GM18502 (cell line): ENCODE data around the gene SPINT2.
"Not testable (repeated sequence)": the region's sequence is repeated elsewhere in the genome, so short reads cannot be mapped to it uniquely, and the experiment has no call there.

Source experiments
- ATAC-seq: cut with Tn5 transposase; IDR thresholded peaks from one replicate; pipeline ENCODE4 v1.9.1; 2021; ENCODE audit warnings: mild to moderate bottlenecking; ENCODE audit not compliant: unreplicated experiment, poor library complexity

Gene SPINT2

DNA sequence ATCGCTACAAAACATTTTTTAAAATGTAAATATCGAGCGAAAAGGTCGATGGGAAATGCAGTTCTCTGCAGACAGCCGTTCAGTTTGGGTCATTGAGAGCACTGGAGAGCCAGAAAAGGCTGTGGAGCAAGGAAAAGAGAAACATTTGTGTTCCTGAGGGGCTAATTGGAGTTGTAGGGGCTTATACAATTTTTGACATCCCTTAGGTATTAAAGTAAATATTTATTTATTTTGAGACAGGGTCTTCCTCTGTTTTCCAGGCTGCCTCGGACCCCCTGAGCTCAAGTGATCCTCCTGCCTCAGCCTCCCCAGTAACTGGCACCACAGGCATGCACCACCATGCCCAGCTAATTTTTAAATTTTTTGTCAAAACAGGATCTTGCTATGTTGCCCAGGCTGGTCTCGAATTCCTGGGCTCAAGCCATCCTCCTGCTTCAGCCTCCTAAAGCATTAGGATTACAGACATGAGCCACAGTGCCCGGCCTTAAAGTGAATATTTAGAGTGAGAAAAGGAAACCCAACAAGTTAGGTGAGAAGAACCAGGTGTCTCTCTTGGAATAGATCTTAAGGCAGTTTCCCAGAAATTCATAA is 52.2 kb downstream of the SPINT2 start:
- ATAC-seq = peak; percentile 3

DNA sequence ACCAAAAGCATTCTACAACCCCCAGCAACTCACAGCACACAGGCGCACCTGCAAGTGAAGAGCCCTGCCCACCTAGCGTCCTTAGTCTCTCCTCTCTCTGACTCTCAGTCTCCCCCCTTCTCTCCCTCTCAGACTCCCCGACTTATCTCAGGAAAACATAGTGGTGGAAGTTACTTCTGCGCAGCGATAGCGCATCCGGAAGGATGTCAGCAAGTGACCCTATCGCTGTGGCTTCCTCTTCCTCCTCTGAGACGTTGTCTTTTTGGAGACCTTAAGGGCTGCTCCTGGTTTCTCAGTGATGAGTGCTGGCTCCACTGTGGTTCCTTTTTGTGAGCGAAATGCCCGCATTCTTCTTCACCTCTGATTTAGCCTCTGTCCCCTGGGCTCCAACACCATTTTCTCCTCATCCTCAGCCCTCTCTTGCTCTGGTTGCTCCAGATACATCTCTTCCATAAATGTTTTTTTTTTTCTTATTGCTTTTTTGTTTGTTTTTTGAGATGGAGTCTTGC is 52.8 kb downstream of the SPINT2 start:
- ATAC-seq = no peak

DNA sequence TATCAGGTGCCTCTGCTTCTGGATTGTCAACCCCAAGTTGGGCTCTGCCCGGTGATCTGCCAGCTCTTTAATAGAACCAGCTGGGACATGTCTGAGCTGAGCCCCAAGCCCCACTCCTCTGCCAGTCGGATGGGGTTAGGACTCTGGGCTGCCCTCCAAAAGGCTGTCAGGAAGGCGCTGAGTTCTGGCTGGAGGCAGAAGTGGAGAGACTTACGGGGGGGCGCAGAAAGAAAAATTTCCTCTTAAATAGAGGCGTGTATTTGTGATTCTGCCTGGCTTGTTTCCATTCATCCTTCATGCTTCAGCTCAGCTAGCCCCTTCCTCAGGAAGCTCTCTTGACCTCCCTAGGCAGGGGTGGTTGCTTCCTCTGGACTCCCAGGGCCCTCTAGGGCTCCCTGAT is 54.3 kb downstream of the SPINT2 start:
- no peak for ATAC-seq

DNA sequence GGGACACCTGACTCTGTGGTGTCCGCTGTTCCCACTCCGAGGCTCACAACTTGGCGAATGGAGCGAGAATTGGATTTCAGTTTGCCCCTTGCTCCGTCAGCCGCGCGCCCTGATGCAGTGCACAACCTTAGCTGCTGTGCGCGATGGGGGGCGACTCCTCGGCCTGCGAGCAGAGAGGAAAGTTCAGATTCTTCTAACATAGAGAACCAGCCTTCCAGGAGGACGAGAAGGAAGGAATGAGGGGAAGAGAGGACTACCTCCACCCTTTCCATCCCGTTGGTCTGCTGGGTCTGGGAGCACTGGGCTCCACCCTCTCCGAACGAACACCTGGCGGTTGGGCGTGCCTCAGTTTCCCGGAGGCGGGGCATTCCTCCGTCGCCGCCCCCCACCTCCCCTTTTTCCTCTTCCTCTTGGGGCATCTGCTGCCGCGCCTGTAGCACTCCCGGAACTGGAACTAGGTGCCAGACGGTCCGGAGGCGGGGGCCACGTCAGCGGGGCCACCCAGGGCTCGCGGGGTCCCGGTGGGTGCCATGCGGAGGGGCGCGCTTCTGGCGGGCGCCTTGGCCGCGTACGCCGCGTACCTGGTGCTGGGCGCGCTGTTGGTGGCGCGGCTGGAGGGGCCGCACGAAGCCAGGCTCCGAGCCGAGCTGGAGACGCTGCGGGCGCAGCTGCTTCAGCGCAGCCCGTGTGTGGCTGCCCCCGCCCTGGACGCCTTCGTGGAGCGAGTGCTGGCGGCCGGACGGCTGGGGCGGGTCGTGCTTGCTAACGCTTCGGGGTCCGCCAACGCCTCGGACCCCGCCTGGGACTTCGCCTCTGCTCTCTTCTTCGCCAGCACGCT is 55.3 kb downstream of the SPINT2 start, which contains the start of gene KCNK6:
TSS of gene KCNK6 (plus strand) at position 425 of the 838 bp plus-strand sequence. CDS start at position 531, 106 bp downstream.
- no peak for ATAC-seq

DNA sequence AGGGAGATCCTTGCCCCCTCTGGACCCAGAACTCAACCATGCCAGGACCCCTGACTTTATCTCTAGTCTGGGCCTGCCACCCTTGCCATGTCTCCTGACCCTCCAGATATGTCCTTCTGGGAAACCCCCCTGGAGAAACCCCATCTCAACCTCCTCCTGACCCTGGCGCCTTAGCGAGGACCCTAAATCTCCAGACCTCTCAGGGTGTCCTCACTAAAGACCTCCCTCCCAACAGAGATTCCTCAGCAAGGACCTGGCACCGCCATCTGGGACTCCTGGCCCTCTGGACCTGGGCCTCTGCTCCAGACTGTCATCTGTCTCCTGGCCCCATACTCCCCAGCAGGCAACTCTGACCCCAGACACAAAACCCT is 56.6 kb downstream of the SPINT2 start:
- no peak for ATAC-seq

DNA sequence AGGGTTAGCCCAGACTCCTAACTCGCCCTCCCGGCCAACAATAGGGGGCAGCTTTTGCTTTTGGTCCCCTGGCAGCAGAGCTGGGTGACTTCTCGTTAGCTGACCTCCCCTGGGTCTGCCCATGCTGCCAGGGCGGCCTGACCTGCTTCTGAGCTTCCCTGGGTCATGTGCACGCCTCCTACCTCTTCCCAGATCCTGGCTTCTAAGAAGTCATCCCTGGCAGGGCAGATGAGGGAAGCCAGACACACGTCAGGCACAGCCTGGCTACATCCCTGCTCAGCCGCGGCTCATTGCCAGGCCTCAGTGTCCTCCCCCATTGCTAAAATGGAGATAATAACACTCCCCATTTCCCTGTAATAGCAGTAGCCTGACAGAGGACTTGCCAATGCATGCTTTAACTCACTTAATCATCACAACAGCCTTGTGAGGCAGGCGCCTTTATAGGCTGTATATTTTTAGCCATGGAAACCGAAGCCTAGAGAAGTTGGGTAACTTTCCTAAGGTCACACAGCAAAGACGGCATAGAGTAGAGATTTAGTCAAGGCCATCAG is 57.3 kb downstream of the SPINT2 start:
- no peak for ATAC-seq

DNA sequence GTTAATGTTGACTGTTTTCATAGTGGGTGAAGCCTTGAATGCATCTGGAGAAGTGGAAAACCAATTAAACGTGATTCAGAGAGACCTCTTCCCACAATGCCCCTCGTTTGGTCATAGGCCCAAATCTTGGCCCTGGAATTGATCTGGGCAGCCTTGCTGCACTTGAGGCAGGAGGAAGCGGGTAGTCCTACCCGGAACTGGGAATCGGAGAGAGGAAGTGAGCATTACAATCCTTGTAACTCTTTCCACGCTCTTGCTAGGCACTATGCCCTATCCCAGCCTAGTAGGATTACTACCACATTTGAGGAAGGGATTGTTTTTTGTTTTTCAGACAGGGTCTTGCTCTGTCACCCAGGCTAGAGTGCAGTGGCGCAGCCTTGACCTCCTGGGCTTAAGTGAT is 58.9 kb downstream of the SPINT2 start:
- no peak for ATAC-seq

DNA sequence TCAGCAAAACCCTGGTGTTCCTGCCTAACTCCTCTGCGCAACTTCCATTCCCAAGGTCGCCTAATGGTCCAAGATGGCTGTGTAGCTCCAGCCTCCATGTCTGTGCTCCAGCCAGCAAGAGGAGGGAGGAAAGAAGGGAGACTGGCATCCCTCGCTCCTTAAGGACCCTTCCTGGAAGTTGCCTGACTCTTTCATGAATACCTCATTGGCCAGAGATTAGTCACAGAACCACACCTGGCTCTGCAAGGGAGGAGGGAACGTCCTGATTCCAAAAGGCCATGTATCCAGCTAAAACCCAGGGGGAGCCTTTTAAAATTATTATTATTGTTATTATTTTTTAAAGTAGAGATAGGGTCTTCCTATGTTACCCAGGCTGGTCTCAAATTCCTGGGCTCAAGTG is 60.1 kb downstream of the SPINT2 start:
- no peak for ATAC-seq

DNA sequence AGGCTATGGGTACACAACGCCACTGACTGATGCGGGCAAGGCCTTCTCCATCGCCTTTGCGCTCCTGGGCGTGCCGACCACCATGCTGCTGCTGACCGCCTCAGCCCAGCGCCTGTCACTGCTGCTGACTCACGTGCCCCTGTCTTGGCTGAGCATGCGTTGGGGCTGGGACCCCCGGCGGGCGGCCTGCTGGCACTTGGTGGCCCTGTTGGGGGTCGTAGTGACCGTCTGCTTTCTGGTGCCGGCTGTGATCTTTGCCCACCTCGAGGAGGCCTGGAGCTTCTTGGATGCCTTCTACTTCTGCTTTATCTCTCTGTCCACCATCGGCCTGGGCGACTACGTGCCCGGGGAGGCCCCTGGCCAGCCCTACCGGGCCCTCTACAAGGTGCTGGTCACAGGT is 62.2 kb downstream of the SPINT2 start:
- ATAC-seq = no peak

DNA sequence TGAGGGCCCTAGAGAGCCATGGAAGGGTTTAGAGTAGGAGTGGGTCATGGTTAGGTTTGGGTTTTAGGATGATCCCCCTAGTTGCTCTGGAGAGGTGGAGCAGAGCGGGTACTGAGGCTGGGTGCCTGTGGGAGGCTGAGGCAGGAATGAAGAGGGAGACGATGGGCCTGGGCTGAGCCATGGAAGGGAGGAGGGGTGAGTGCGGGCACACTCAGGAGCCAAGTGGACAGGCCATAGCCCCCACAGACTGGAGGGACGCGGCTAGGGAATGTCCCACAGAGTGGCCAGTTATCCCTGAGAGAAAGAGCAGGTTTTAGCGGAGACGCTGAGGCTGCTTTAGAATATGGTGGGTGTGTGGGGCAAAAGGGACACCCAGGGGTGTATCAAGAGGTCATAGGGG is 65.3 kb downstream of the SPINT2 start:
- no peak for ATAC-seq

DNA sequence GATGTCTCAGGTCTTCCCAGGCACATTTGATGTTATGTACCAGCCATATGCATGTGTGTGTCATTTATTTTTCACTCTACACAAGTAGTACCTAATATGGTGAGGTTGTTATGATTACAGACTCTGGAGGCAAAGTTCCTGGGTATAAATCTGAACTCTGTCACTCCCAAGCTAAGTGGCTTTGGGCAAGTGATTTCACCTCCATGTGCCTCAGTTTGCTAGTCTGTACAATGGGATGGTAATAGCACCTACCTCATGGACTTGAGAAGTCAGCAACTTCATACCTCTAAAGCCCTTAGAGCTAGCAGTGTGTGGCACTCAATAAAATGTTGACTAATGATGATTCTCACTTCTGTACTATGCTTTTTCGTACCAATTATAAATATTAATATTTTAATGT is 67.4 kb downstream of the SPINT2 start:
- ATAC-seq = no peak

DNA sequence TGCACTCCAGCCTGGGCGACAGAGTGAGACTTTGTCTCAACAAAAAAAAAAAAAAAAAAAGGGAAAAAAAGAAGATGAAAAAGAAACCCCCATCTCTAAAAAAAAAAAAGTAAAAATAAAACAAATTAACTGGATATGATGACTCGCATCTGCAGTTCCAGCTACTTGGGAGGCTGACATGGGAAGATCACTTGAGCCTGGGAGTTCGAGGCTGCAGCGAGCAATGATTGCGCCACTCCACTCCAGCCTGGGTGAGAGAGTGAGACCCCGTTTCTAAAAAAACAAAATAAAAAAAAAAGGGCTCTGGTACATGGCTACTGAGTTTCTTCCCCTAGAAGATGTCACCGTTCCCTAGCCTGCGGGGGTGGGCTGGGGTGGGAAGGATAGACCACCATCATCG is 68.9 kb downstream of the SPINT2 start:
- ATAC-seq = no peak

DNA sequence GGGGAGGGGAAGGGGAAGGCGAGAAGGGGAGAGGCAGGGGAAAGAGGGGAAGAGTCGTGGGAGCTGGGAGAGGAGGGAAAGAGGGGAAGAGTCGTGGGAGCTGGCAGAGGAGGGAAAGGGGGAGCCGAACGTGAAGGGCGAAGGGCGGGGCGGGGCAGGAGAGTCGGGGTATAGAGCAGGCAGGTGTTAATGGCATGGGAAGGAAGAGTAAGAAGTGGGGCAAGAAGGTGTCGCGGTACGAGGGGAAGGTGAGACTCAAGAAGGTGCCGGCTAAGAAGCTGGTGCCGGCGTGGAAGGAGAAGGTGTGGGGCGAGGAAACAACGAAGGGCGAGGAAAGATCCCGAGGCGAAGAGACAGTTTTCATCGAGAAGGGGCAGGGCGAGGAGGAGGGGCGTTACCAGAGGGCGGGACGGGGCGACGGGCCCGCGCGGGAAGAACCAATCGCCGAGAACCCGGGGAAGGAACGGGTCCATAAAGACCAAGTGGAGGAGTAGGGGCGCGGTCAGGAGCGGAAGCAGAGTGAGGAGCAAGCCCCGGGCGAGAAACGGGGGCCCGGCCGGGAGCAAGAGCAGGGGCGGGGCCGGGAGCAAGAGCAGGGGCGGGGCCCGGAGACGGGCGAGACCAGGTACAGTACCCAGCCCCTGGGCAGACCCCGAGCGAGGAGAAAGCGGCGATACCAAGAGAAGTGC is 71.7 kb downstream of the SPINT2 start:
- ATAC-seq = peak; percentile 73

DNA sequence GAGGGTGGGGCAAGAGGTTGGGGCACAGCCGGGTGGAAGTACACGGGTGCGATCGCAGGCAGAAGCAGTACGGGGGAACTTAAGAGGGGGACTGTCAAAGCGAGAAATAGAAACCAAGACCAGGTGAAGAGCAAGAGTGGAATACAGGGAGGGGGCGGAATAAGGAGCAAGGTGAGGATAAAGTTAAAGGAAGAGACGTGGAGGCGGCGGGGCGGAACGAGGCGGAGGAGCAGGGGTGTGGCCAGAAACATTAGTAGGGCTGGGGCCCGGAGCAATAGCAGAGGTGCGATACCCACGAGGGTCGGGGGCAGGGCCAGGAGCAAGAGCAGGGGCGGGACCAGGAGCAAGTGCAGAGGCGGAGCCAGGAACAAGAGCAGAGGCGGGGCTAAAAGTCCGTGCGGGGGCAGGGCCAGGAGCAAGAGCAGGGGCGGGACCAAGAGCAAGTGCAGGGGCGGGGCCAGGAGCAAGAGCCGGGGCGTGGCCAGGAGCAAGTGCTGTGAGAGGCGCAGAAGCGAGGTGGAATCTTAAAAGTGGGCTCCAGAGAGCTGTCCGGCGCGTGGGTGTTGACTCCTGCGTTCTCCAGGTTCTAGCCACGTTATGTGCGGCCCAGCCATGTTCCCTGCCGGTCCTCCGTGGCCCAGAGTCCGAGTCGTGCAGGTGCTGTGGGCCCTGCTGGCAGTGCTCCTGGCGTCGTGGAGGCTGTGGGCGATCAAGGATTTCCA is 72.4 kb downstream of the SPINT2 start:
- ATAC-seq = peak; percentile 67

DNA sequence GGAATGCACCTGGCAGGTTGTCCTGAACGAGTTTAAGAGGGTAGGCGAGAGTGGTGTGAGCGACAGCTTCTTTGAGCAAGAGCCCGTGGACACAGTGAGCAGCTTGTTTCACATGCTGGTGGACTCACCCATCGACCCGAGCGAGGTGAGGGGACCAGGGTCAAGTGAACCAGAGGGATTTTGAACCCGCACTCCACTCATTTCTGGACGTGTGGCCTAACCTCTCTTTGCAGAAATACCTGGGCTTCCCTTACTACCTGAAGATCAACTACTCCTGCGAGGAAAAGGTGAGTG is 72.9 kb downstream of the SPINT2 start:
- no peak for ATAC-seq

DNA sequence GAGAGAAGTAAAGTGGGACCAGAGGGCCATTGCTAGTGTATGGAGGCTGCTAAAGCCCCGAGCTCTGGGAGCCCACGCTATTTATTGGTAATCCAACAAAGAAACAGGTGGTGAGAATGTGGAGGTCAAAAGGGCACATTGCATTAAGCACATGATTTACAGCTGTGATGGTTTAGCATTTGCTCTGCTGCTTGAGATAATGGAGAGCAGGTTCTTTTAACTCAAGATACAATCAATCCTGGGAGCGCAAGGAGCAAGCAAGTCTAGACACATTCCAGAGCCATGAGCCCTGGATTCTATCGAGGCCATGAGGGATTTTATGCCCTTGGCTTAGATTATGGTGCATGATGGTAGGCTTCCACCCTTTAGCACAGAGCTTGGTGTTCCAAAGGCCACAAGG is 74.6 kb downstream of the SPINT2 start:
- not testable (repeated sequence) for ATAC-seq

DNA sequence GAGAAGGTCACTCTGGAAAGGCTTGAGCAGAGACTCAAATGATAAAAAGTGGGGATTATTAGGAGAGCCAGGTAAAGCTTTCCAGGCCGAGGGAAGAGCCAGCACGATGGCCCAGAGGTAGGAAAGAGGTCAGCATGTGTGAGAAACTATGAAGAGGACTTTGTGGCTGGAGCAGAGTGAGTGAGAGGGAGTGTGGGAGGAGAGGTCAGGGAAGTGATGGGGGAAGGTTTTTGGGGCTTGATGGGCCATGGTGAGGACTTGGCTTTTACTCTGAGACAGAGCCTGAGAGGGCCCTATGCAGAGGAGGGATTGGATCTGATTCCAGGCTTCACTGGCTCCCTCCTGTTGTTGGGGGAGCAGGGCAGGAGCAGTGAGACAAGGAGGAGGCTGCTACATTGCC is 76.6 kb downstream of the SPINT2 start:
- no peak for ATAC-seq
